ENCODE results near the gene RIBC1.
"Not testable (repeated sequence)": the region's sequence is repeated elsewhere in the genome, so short reads cannot be mapped to it uniquely, and the experiment has no call there.

The RIBC1 gene

DNA sequence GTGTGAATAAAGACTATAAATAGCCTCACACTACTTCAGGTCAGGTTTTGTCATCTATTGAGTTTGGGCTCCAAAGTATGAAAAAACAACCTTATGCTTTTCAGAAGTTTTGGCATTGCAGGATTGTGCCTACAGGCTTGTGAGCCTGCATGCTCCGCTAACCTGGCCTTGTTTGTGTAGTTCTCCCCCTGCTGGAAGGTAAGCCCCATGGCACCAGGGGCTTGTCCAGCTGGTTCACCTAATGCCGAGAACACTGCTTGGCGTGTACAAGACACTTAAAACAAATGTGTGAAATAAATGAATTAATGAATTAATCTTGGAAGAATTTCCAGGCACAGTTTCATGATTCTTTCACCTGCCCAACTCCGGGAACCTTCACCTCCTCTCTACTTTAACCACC, 13.3 kb downstream of the RIBC1 start:
- no peak for DNase-seq (ENCODE audit: low read depth, low spot score)

DNA sequence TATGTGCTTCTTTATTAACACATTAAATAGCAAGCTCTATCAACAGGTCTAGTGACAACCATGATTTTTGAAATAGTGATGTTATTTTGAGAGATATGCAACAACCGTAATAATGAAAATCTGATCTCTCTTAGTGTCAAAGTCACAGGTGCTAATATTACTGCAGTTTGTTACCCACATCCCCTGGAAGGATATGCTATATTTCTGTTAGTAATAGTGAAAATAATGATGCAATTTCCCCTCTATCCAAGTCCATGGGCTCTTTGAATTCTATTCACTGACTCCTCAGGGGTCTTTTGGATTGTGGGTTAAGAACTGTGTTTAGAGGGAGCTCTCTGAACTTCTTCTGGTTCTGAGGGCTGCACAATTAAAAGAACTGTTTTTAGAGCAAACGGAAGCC, 14.5 kb downstream of the RIBC1 start:
- no peak for DNase-seq (ENCODE audit: low read depth, low spot score)

DNA sequence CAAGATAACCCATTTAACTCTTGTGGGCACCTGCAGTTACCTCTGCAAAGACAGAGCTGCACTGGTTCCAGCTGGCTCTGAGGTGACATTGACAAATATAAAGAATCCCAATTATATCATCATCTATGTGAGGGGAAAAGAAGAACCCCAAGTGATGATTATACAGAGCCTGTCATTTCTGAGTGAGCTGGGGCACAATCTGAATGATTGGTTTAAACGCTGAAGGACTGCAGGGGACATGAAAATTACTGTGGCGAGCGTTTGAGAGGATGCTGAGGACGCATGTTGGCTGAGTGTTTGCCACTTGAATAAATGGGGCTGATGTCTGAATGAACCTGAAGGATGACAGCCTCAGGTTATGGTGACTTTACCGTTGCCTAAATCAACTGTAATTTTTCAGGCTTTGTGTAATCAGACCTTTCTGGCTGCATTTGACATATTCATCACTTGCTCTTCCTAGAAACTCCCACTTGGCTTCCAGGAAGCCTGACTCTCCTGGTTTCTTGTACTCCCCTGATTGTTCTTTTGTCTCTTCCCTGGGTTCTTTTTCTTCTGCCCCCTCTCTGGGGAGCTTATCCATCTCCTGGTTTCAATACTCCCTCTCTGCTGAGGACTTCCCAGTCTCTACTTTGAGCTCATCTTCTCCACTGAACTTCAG, 15.6 kb downstream of the RIBC1 start:
- no peak for DNase-seq (ENCODE audit: low read depth, low spot score)

DNA sequence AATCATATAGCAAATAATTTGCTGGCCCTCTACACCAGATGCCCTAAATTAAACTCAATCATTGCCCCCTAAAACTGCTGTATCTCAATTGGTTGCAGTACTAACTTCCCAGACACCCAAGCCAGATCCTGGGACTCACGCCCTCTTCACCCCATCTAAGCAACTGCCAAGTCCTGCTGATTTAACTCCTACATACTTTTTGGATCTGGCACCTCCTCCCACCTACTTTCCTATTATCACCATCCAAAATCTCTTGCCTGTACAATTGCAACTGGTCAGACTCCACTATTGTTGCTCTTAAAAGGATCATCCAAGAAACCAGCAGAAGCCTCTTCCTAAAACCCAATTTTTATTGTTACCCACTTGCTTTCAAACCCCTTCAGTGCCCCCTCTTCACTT, 16.2 kb downstream of the RIBC1 start:
- no peak for DNase-seq (ENCODE audit: low read depth, low spot score)

DNA sequence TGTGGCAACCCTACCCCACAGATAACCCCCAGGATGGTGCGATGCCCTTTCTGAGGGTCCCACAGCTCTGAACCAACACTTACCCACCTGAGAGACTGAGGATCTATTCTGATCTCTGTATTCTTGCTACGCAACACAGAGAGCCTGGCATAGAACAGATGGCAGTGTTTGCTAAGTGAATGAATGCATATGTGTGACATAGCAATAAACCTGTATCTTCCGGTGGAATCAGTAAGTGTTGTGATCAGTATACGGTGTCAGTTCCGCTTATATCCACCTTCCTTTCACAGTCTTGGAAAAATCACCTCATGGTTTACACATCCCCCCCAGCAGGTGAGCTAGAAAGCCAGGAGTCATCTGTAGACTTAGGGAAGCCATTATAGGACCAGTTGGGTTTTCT, 17.4 kb downstream of the RIBC1 start:
- no peak for DNase-seq (ENCODE audit: low read depth, low spot score)

DNA sequence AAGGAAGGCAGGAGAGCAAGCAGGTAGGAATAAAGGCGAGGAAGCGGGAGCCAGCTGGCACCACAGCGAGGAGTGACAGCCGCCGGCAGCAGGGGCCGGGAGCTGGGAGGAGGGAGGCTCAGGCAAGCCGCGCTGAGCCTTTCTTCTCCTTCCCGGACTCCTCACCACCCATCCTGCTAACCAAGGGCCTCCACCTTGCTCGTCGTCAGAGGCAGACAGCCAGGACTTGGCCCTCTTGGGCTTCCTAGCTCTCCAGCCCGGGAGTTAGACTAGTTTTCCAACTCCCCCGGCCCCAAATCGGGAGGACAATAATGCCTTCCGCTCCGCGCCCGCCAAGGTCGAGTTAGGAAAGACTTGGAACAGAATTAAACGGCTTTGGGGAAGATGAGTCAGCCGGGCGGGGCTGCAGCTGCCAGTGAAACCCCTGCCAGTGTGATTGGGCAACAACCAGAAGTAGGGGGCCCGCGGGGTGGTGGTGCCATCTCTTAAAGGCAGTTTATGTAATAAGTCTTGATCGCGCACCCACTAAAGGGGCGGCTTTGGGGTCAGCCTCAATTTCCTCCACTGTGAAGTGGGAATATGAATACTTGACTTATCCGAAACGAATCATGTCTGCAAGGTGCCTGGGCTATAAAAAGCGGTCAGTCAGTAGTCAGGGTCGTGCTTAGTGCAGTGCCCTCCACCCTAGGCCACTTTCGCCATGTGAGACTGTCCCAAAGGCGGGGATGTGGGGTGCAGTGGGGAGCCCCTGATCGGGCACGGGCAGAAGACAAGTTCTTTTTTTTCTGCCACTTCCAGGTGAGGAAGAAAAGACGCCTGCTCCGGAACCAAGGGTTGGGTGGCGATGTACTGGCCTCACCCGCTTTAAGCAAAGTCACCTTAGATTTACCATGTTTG, 18.2 kb downstream of the RIBC1 start:
- no peak for DNase-seq (ENCODE audit: low read depth, low spot score)

DNA sequence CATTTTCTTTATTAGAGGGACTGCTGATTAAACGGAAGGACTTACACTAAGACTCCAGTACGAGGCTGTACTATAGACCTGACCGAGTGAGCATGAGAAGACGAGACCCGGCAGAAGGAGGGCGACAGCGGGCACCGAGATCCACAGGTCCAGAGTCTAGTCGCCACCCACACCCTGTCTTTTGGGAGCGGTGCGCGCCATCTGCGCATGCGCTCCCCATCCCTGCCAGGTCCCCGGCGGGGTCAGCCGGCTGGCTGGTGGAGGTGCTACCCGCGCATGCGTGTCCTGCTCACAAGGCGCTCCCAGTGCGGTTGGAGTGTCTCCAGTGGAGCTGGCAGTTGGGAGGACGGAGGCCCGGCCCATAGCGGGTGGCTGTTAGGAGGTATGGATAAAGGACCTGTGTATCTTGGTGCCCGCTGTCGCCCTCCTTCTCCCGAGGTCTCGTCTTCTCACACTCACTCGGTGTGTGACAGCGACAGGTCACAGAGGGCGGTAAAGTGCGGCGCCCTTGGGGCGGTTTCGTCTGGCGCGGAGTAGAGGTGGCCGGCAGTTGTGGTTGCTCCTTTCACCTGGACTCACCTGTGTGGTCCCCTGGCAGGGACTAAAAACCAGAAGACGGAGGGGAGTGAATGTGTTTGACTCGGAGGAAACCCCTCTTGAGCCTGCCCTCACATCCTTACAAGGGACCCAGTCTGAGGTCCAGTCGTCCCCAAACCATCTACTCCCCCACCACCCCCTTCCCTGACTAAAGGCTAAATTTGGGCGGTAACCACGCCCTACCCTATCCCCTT, 19.1 kb downstream of the RIBC1 start:
- peak; percentile 29 for DNase-seq (ENCODE audit: low read depth, low spot score)

DNA sequence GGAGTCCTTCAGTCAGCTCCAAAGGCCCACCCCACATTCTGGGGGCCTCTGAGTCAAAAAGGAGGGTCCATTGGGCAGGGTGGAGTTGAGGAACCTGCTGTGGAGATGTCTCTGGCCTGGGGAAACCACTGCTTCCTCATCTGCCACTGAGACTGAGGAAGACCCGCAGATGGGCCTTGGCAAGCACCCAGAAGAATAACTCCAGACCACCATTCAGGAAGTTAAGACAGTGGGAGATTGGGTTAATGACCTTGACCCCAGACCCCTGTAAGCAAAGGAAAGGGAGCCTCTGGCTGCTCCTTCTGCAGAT, 19.6 kb downstream of the RIBC1 start:
- DNase-seq (ENCODE audit: low read depth, low spot score), result no peak

DNA sequence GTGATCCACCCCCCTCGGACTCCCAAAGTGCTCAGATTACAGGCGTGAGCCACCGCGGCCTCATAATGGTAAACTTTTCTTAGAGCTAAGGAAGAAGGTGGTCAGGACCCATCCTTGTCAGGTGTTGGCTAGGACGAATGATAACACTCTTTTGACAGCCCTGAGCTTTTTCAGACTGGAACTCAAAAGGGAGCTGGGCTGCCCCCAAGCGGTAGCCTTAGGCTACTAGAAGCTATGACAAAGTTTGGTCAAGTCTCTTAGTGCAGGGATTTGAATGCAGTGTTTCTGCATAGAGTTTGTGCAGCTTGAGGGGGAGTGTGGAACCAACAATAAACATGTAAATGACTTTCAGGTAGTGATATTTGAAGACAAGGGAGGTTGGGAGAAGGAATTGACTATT, 23.3 kb downstream of the RIBC1 start:
- no peak for DNase-seq (ENCODE audit: low read depth, low spot score)

DNA sequence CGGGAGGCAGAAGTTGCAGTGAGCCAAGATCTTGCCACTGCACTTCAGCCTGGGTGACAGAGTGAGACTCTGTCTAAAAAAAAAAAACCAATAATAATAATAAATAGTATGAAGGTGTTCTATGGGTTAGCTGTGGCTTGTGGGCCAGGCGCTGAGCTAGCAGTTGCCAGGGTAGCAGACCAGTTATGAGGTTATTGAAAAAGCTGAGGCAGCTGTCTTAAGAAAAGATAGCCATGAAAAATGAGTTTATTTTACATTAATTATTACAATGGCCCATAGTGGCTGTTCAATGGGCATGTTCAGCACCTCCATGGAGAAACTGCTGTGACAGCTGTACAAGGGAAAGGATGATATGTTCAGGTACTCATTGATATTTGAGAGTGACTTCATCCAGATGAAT, 24.8 kb downstream of the RIBC1 start:
- no peak for DNase-seq (ENCODE audit: low read depth, low spot score)

DNA sequence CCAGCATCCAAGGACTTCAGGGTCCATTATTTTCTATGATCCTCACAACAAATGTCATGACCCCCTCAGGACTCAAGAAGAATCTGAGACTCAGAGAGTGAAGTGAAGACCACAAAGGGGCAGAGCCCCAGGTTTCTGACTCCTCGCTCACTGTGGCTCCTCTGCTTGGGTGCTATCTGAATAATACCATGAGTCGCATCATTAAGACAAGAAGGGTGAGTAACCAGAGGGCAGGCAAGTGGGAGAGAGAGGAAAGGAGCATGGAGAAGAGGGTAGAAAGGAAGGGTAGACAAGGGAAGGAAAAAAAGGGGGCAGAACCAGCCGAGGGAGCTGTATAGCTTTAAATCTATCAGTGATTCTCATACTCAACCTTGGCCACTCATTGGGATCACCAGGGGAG, 27.0 kb downstream of the RIBC1 start:
- DNase-seq (ENCODE audit: low read depth, low spot score), result no peak

DNA sequence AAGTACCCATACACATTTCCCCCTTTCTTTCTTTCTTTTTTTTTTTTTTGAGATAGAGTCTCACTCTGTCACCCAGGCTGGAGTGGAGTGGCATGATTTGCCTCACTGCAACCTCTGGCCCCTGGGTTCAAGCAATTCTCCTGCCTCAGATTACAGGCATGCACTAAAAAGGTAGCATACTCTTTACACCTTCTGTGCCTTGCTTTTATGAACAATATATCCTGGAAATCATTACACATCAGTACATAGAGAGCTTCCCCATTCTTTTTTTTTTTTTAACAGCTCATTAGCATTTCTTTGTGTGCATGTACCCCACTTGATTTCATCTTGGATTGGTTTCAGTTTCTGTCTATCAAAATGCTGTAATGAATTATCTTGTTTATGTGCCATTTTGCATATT, 30.1 kb downstream of the RIBC1 start:
- no peak for DNase-seq (ENCODE audit: low read depth, low spot score)

DNA sequence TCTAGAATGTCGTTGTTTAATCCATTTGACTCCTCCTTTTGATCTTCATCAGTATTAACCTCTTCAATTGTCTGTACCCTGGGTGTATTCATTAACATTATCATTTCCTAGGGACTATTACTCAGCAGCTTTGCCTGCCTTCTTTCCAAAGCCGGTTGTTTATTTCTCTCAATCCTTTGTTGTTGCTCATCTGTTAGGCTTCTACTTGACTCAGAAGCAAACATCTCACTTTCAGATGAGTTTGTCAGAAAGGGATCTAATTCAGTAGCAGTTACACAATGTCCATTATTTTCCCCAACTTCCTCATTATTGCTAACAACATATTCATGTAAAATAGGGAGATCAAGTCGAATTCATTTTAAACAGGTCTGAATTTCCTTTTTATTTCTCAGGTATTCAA, 33.6 kb downstream of the RIBC1 start:
- DNase-seq (ENCODE audit: low read depth, low spot score), result no peak

DNA sequence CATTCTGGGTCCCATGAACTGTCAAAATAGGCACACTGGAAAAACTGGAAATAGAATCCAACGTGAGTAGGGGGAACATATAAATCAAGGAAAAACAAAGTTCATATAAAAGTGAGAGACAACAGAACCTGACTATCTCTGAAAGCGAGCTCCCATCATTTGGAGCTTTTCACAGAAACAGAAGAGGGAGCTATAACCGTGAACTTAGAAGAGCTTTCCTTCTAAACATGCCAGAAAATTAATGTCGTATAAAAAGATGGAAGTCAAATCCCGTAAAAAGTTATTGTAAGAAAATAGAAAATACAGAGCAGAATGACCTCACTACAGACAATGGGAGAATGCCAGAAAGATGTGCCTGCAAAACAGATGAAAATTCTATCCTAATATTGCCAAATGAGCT, 35.4 kb downstream of the RIBC1 start:
- DNase-seq (ENCODE audit: low read depth, low spot score), result no peak

DNA sequence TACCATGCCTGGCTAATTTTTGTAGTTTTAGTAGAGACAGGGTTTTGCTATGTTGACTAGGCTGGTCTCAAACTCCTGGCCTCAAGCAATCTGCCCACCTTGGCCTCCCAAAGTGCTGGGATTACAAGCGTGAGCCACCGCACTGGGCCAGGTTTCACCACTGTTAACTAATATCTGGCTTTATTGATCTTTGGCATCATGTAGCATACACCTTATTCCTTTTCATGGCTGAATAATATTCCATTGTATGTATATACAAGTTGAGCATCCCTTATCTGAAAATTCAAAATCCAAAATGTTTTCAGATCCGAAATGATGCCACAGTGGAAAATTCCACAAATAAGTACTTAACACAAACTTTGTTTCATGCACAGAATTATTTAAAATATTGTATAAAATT, 46.0 kb downstream of the RIBC1 start:
- DNase-seq (ENCODE audit: low read depth, low spot score), result not testable (repeated sequence)

DNA sequence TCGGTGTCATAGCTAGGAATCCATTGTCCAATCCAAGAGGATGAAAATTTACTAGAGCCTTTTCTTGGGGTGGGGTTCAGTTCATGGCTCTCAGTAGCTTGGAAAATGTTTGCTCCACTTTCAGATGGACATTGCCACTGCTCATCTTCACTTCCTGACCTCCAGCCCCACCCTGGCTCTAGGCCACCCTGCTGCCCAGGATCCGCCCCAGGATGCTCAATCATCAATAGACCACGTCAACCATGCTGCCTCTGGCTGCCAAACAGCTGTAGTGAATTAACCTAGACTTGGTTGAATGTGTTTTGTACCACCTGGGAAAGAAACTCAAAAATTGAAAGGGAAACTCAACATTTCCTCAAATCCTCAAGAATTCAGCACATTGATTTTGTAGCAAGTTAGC, 48.7 kb downstream of the RIBC1 start:
- DNase-seq (ENCODE audit: low read depth, low spot score), result no peak

DNA sequence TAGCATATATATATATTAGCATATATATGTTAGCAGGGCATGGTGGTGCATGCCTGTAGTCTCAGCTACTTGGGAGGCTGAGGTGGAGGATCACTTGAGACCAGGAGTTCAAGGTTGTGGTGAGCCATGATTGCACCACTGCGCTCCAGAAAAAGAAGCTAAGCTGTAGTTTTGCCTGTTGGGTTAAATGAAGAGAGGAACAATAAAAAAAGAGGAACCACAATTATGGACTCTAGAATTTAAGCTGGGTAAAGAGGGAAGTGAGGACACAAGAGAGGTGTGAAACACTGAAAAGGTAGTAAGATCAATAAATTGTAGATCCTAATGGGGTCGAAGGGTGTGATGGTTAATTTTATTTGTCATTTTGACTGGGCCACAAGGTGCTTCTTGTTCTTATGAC, 52.0 kb downstream of the RIBC1 start:
- DNase-seq (ENCODE audit: low read depth, low spot score), result no peak

DNA sequence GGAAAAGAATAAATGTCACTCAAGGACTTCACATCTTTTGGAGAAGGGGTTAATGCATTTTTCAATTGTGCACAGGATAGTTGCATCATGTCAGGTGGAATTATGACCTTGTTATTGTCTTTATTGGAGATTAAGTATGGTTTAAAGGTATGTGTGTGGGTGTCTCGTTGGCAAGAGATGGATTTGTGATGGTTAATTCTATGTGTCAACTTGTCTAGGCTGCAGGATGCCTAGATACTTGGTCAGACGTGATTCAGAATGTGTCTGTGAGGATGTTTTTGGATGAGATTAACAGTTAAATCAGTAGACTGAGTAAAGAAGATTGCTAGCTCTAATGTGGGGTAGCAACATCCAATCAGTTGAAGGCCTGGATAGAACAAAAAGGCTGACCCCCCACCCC, 53.7 kb downstream of the RIBC1 start:
- DNase-seq (ENCODE audit: low read depth, low spot score), result no peak

DNA sequence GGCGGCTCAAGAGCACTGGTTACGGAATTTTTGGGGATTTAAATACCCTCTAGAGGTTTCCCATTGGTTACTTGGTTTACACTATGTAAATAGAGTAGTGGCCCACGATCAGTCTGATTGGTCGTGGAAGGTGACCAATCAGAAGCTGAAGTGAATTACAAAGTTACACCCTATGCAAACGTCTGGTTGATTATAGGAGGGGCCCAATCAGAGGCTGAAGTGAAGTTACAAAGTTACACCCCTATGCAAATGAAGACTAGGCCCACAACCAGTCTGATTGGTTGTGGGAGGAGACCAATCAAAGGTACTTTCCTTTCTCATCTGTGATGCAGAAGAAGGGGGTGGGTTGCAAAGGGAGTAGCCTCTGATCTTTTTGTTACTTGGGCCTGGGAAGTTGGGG, 56.6 kb downstream of the RIBC1 start:
- no peak for DNase-seq (ENCODE audit: low read depth, low spot score)

Data from brain pericyte (primary cell).